ENCODE data around the gene SPECC1.

SPECC1 gene

DNA sequence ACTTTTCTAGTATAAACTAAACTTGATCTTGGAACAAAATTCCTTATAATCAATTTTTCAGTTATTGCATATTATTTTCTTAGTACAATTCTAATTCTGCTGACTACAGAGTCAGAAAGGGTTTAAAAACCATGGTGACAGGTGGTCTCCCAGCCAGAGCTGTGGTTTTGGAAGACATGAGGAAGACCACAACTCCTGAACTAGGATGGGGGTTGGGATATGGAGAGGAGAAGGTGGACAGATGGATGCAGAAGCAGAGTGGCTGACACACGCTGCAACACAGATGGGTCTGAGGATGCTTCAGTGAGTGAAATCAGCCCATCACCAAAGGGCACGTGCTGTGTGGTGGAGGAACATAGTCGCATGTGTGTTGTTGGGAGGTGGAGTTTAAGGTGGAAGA is 270.5 kb downstream of the SPECC1 start:
- DNase-seq (ENCODE audit: extremely low spot score), result no peak
- ChIA-PET POLR2A (no interaction called here), CTCF (no interaction called here)

DNA sequence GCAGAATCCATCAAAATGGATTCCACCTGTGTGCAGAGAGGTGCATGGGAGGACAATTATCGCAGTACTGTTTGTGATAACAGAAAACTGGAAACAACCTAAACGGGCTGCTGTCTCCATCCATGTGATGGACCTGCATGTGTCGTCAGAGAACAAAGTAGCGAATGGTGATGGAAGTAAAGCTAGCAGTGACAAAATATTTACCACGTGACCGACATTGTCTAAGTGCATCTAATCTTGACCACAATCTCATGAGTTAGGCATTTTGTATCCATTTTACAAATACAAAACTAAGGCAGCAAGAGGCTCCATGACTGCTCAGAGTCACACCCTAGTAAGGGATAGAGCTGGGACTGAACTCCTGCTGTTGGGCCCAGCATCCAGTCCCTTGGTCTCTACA is 270.9 kb downstream of the SPECC1 start:
- TF ChIP-seq, protein P1, sequence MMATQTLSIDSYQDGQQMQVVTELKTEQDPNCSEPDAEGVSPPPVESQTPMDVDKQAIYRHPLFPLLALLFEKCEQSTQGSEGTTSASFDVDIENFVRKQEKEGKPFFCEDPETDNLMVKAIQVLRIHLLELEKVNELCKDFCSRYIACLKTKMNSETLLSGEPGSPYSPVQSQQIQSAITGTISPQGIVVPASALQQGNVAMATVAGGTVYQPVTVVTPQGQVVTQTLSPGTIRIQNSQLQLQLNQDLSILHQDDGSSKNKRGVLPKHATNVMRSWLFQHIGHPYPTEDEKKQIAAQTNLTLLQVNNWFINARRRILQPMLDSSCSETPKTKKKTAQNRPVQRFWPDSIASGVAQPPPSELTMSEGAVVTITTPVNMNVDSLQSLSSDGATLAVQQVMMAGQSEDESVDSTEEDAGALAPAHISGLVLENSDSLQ (IDR thresholded peaks at IDR 0.05), result no peak
- TF ChIP-seq ARNT (IDR thresholded peaks at IDR 0.05) (no peak), L3MBTL2 (conservative IDR thresholded peaks at IDR 0.05) (no peak), SP1 (IDR thresholded peaks at IDR 0.05) (no peak), HDGF (IDR thresholded peaks at IDR 0.05; ENCODE audit: borderline replicate concordance) (no peak), CTBP1 (IDR thresholded peaks at IDR 0.05; ENCODE audit: borderline replicate concordance) (no peak), ELF4 (IDR thresholded peaks at IDR 0.05) (no peak), ZNF384 (IDR thresholded peaks at IDR 0.05) (no peak), BHLHE40 (IDR thresholded peaks at IDR 0.05; ENCODE audit: borderline replicate concordance) (no peak), FOXM1 (IDR thresholded peaks at IDR 0.05; ENCODE audit: borderline replicate concordance) (no peak)
- CTCF ChIA-PET, result no interaction called here
- POLR2A ChIA-PET, result no interaction called here
- no peak for DNase-seq (ENCODE audit: extremely low spot score)

More for the DNA sequence above, 270.5 kb downstream of the SPECC1 start:
- TF ChIP-seq LEF1 (IDR thresholded peaks at IDR 0.05; ENCODE audit: borderline replicate concordance), result no peak
- TF ChIP-seq ARNT (IDR thresholded peaks at IDR 0.05), result no peak
- TF ChIP-seq FOXM1 (IDR thresholded peaks at IDR 0.05; ENCODE audit: borderline replicate concordance), result no peak
- no peak for TF ChIP-seq FOXA1 (IDR thresholded peaks at IDR 0.05)
- no peak for TF ChIP-seq SUZ12 (IDR thresholded peaks at IDR 0.05)

GRCh38 chr17:20280851-20281250 is 271.7 kb downstream of the SPECC1 start:
- CTCF ChIA-PET, result no interaction called here
- DNase-seq (ENCODE audit: extremely low spot score), result no peak
- POLR2A ChIA-PET, result no interaction called here
- TF ChIP-seq FOXK2 (IDR thresholded peaks at IDR 0.05) (no peak), LEF1 (IDR thresholded peaks at IDR 0.05; ENCODE audit: borderline replicate concordance) (no peak), HDGF (IDR thresholded peaks at IDR 0.05; ENCODE audit: borderline replicate concordance) (no peak), SP1 (IDR thresholded peaks at IDR 0.05) (no peak), SUZ12 (IDR thresholded peaks at IDR 0.05) (no peak), ZNF384 (IDR thresholded peaks at IDR 0.05) (no peak), FOXM1 (IDR thresholded peaks at IDR 0.05; ENCODE audit: borderline replicate concordance) (no peak)
- TF ChIP-seq, protein P1 (IDR thresholded peaks at IDR 0.05), result no peak

DNA sequence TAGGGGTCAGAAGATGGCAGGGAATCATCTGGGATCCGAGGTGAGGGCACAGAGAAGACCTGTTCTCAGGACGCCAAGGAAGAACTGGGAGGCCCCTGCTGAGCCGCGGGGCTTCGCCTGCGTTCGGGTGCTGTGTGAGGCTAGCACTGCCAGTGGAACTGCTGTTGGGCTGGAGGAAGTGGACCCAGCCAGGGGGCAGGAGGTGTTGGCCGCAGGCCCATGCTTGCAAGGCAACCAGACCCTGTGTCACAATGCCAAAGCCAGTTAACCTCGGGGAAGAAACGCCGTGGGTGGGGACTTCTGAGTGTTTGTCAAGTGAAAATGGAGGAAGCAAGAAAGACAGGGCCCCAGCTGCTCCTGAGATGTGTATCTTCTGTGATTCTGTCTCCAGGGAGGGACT is 272.7 kb downstream of the SPECC1 start:
- TF ChIP-seq, protein P1 (IDR thresholded peaks at IDR 0.05), result no peak
- no peak for TF ChIP-seq FOXM1 (IDR thresholded peaks at IDR 0.05; ENCODE audit: borderline replicate concordance)
- POLR2A ChIA-PET, result no interaction called here
- DNase-seq (ENCODE audit: extremely low spot score), result no peak
- CTCF ChIA-PET, result no interaction called here

DNA sequence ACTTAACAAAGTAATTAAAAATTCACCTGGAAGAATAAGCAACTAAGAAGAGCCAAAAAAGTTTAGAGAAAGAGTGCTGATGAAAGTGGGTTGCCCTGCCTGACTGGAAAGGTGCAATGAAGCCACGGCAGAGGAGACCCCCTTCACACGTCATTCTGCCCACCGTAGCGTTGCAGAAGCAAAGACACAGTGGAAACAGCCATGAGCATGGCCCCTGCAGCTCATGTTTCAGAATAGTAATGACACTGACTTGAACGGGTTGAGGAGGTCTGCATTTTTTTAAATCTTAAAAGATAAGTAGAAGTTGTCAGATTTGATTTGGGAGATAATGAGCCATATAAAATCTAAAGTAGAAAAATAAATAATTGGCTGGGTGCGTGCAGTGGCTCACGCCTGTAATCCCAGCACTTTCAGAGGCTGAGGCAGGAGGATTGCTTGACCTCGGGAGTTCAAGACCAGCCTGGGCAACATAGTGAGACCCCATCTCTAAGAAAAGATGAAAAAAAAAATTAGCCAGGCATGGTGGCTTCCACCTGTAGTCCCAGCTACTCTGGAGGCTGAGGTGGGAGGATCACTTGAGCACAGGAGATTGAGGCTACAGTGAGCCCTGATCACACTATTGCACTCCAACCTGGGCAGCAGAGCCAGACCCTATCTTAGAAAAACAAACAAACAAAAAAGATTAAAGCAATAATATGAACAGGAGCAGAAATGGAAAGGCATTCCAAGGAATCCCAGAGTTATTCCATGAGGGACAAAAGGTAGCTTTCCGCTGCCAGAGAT is 273.6 kb downstream of the SPECC1 start:
- CTCF ChIA-PET, result no interaction called here
- no peak for DNase-seq (ENCODE audit: extremely low spot score)
- TF ChIP-seq BHLHE40 (IDR thresholded peaks at IDR 0.05; ENCODE audit: borderline replicate concordance) (no peak), HDGF (IDR thresholded peaks at IDR 0.05; ENCODE audit: borderline replicate concordance) (no peak), ARNT (IDR thresholded peaks at IDR 0.05) (no peak), ZNF384 (IDR thresholded peaks at IDR 0.05) (no peak), FOXM1 (IDR thresholded peaks at IDR 0.05; ENCODE audit: borderline replicate concordance) (no peak), L3MBTL2 (conservative IDR thresholded peaks at IDR 0.05) (no peak), CTBP1 (IDR thresholded peaks at IDR 0.05; ENCODE audit: borderline replicate concordance) (no peak), FOXA1 (IDR thresholded peaks at IDR 0.05) (no peak), SP1 (IDR thresholded peaks at IDR 0.05) (no peak), NFRKB (IDR thresholded peaks at IDR 0.05) (no peak), TARDBP (IDR thresholded peaks at IDR 0.05) (no peak), ELF4 (IDR thresholded peaks at IDR 0.05) (no peak), LEF1 (IDR thresholded peaks at IDR 0.05; ENCODE audit: borderline replicate concordance) (no peak), FOXK2 (IDR thresholded peaks at IDR 0.05) (no peak), SUZ12 (IDR thresholded peaks at IDR 0.05) (no peak)
- TF ChIP-seq, protein P1 (IDR thresholded peaks at IDR 0.05), result no peak
- POLR2A ChIA-PET, result no interaction called here

DNA sequence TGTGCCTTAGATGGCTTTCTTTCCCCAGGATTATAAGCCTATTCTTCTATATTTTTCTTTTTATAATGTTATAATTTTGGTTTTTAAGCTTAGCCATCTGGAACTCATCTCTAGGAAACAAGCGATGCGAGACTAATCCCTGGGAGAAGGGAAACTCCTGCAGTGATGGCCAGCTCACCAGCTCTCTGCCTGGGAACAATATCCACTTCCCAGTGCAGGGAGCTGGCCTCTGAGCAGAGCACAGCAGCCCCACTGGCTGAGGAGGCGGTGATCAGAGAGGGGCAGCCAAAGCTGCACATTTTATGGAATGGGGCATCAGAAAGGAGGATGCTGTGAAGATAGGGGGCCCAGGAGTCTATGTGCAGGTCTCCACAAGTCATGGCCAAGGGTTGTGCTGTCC is 274.9 kb downstream of the SPECC1 start:
- TF ChIP-seq FOXM1 (IDR thresholded peaks at IDR 0.05; ENCODE audit: borderline replicate concordance), result no peak
- no peak for TF ChIP-seq LEF1 (IDR thresholded peaks at IDR 0.05; ENCODE audit: borderline replicate concordance)
- TF ChIP-seq HDGF (IDR thresholded peaks at IDR 0.05; ENCODE audit: borderline replicate concordance), result no peak
- no peak for TF ChIP-seq NFRKB (IDR thresholded peaks at IDR 0.05)
- no peak for TF ChIP-seq L3MBTL2 (conservative IDR thresholded peaks at IDR 0.05)
- TF ChIP-seq TARDBP (IDR thresholded peaks at IDR 0.05), result no peak
- TF ChIP-seq FOXA1 (IDR thresholded peaks at IDR 0.05), result no peak
- TF ChIP-seq, protein P1 (IDR thresholded peaks at IDR 0.05), result no peak
- no peak for TF ChIP-seq ZNF384 (IDR thresholded peaks at IDR 0.05)
- no peak for TF ChIP-seq SUZ12 (IDR thresholded peaks at IDR 0.05)
- TF ChIP-seq CTBP1 (IDR thresholded peaks at IDR 0.05; ENCODE audit: borderline replicate concordance), result no peak
- no peak for TF ChIP-seq BHLHE40 (IDR thresholded peaks at IDR 0.05; ENCODE audit: borderline replicate concordance)
- TF ChIP-seq FOXK2 (IDR thresholded peaks at IDR 0.05), result no peak
- no peak for TF ChIP-seq SP1 (IDR thresholded peaks at IDR 0.05)
- no peak for TF ChIP-seq ELF4 (IDR thresholded peaks at IDR 0.05)
- no peak for TF ChIP-seq ARNT (IDR thresholded peaks at IDR 0.05)
- ChIA-PET CTCF (no interaction called here), POLR2A (no interaction called here)
- no peak for DNase-seq (ENCODE audit: extremely low spot score)

Measured in HEK293T (cell line).